ENCODE measurements around the gene RPTOR.
"Not testable (repeated sequence)": the region's sequence is repeated elsewhere in the genome, so short reads cannot be mapped to it uniquely, and the experiment has no call there.

The RPTOR gene

DNA sequence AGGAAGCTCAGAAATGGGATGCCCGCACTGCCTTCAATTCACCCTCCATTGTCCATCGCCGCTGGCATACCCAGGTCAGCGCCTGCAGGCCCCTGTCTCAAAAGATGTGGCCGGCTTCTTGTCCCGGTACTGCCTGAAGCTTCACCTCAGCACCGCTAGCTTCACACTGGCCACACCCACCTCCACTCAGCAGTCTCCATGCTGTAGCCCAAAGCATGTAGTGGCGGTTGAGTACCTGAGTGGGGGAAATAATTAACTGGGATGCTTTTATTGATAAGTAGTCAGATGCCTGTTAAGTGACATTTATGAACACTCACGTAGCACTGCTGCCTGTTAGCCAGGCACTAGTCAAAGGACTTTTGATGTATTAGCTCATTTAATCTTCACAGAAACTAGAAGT, 143.2 kb downstream of the RPTOR start:
- no peak for DNase-seq (ENCODE audit: low read depth in 4 of 4, low spot score in 1 of 4)

GRCh38 chr17:80689129-80689619, 144.5 kb downstream of the RPTOR start:
- no peak for DNase-seq (ENCODE audit: low read depth in 4 of 4, low spot score in 1 of 4)

DNA sequence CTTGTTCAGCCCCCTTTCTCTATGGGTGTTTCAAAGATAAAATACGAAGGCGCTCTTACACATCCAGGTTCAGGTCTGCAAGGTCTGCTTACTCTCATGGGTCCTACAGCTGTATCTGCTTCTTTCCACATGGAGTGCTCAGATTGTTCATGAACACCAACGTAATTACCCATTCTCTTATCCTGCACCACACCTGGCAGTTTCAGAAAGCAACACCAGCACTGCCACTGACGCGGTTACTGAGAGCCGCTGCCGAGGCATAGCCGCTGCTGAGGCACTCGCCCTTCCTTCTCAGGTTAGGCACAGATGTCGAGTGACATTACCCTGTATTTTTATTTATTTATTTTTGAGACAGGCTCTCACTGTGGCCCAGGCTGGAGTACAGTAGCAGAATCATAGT, 147.1 kb downstream of the RPTOR start:
- DNase-seq (ENCODE audit: low read depth in 4 of 4, low spot score in 1 of 4): no peak

- DNase-seq (ENCODE audit: low read depth in 4 of 4, low spot score in 1 of 4): no peak
Observed at GRCh38 chr17:80692931-80693467, 148.4 kb downstream of the RPTOR start.

GRCh38 chr17:80693511-80693910, 148.9 kb downstream of the RPTOR start:
- DNase-seq (ENCODE audit: low read depth in 4 of 4, low spot score in 1 of 4): no peak

- DNase-seq (ENCODE audit: low read depth in 4 of 4, low spot score in 1 of 4): no peak
Observed at GRCh38 chr17:80694085-80694991, 149.7 kb downstream of the RPTOR start.

- no peak for DNase-seq (ENCODE audit: low read depth in 4 of 4, low spot score in 1 of 4)
Observed at GRCh38 chr17:80694992-80695912, 150.6 kb downstream of the RPTOR start.

- no peak for DNase-seq (ENCODE audit: low read depth in 4 of 4, low spot score in 1 of 4)
Observed at GRCh38 chr17:80695979-80696378, 151.3 kb downstream of the RPTOR start.

DNA sequence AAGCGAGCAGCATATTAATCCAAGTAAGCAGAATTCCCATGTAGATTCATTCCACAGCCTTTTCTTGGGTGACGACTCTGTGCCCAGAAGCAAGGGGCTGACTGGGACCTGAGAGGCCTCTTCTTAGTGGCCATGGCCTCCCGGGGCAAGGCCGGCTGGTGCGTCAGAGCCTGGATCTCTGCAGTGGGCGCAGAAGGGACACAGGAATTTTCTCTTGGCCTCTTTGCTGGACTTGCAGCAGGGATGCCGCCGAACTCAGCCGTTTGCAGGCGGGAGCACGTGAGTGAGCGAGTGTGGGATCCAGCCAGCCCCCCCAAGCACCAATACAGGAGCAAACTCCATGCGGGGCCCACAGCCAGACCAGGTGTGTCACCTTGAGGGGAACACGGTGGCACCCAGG, 151.8 kb downstream of the RPTOR start:
- no peak for DNase-seq (ENCODE audit: low read depth in 4 of 4, low spot score in 1 of 4)

DNA sequence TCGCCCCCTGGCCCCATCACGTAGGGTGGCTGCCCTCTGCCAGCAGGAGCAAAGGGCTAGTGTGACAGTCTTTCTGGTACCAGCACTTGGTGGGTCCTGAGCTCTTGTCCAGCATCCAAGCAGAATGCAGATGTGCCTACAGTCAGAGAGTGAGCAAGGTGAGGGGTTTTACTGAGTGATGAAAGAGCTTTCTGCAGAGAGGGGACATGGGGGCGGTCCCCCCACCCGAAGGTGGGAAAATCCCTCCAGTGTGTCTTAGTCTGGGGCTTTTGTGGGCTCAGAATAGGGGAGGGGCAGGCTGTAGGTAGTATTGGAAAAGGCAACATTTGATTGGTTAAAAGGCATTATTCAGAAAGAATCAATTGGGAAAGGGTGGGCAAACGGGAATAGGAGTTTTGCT, 152.3 kb downstream of the RPTOR start:
- no peak for DNase-seq (ENCODE audit: low read depth in 4 of 4, low spot score in 1 of 4)

- no peak for DNase-seq (ENCODE audit: low read depth in 4 of 4, low spot score in 1 of 4)
Observed at GRCh38 chr17:80698297-80698696, 153.7 kb downstream of the RPTOR start.

- DNase-seq (ENCODE audit: low read depth in 4 of 4, low spot score in 1 of 4): not testable (repeated sequence)
Observed at GRCh38 chr17:80699205-80699604, 154.6 kb downstream of the RPTOR start.

DNA sequence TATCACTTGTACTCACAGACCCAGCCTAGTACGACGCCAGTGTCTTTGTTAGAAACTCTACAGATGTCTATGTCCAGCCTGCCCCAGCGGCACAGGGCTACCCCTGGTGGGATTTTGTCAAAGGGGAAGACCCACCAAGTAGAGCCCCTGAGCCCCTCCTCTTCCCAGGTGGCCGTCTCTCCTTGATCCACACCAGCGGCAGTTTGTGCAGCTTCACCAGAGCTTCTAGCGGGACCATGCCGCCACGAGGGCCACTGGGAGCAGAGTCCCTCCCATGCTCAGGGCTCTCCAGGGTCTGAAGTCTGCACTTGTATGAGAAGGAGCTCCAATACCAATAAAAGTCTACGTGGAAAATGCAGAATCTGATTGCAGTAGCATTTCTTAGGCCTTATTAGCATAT, 157.1 kb downstream of the RPTOR start:
- no peak for DNase-seq (ENCODE audit: low read depth in 4 of 4, low spot score in 1 of 4)

GRCh38 chr17:80702315-80703141, 157.9 kb downstream of the RPTOR start:
- DNase-seq (ENCODE audit: low read depth in 4 of 4, low spot score in 1 of 4): no peak

- no peak for DNase-seq (ENCODE audit: low read depth in 4 of 4, low spot score in 1 of 4)
Observed at GRCh38 chr17:80703142-80703478, 158.5 kb downstream of the RPTOR start.

- no peak for DNase-seq (ENCODE audit: low read depth in 4 of 4, low spot score in 1 of 4)
Observed at GRCh38 chr17:80704381-80704819, 159.8 kb downstream of the RPTOR start.

DNA sequence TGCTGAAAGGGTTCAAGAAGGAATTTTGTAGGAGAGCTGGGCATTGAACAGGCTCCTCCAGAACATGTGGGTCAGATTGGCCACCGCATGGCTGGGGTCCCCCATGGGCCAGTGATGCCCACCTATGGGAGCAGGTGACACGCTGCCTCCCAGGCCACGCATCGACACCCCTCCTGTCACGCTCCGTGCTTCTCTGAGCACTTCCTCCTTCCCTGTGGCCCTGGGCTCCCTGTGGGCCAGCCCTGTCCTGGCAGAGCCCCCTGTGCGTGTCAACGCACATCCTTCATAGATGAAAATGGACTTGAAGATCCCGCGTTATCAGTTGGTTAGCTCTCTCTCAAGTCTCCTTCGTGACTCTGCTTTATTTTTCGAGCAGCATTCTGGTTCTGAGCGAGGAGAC, 160.3 kb downstream of the RPTOR start:
- DNase-seq (ENCODE audit: low read depth in 4 of 4, low spot score in 1 of 4): no peak

GRCh38 chr17:80705988-80706387, 161.3 kb downstream of the RPTOR start:
- DNase-seq (ENCODE audit: low read depth in 4 of 4, low spot score in 1 of 4): no peak

DNA sequence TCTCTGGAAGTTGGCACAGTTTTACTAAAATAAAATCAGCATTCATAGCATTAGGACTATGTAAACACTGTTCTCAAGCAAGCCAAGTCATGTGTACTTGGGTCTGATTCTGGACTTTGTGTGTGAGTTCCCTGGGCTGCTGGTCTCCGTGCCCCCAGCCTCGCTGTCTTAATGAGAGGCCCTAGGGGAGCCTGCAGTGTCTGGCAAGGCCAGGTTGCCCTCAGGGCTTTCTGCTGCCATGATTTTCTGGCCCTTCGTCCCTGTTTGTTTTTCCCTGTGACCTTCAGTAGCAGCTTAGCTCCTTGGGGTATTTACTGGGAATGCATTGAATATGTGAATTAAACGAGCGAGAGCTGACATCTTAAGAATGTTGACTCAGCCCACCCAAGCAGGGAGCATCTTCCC, 161.8 kb downstream of the RPTOR start:
- DNase-seq (ENCODE audit: low read depth in 4 of 4, low spot score in 1 of 4): no peak

DNA sequence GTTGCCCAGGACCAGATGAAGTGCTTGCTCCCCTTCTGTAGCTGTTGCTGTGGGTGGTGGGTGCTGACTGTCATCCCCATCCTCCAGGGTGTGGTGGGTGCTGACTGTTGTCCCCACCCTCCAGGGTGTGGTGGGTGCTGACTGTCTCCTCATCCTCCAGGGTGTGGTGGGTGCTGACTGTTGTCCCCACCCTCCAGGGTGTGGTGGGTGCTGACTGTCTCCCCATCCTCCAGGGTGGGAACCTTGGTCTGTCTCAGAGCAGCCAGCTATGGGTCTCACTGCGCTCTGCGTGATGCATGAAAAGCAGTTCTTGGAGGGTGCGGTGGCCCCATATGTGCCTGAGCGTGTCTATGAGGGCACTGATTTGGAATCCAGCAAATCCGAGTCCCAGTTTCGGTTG, 163.8 kb downstream of the RPTOR start:
- DNase-seq (ENCODE audit: low read depth in 4 of 4, low spot score in 1 of 4): no peak

Data from stimulated activated CD4-positive, alpha-beta T cell treated with anti-CD3 and anti-CD28 coated beads, Interleukin-1b, Interleukin-23, amount 100 ng/mL, for 24 hours (primary cell).